Measurements from ENCODE around the gene ST6GALNAC4. TPM values are rescaled to one million over a fixed set of nuclear protein-coding genes. Genes with fewer than 3 reads are reported as not detected.

The ST6GALNAC4 gene
- total RNA-seq, 4 donors from 2014 or later = 20.3 to 44.8 (median 35.9) TPM

DNA sequence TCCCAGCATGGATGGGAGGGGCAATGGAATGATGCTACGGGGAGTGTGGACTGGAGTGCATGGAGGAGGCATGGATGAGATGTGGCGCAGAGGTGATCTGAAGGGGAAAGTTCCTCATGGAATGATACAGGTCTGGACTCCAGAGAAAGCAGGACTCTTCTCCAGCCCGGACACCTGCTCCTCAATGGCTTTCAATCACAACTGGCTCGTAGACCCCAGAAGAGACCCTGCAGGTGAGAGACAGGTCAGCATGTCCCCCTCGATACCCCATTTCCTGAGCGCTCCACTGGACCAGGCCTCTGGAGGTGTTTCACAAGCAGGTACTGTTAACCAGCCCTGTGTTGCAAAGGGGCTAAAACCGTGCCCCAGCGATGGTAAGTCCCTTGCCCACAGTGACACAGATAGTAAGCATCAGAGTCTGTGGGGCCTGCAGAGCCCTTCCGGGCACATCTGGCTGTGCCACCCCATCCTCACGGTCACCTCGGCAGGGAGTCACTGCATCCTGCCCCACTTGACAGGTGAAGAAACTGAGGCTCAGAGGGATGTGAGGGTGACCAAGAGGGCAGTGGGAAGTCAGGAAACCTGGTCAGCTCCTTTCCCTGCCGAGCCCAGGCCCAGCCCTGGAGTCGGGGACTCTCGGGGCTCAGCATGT is 26.3 kb upstream of the ST6GALNAC4 start:
- Histone ChIP-seq H3K27me3 (no peaks in the 10 kb centered on the region), H3K4me1 (peaks cover 31 to 56% (median 53%) of the 10 kb centered on the region in 4 donors), H3K27ac (replicated peaks in 1 of 4) (peak overlapping the region in 2 of 4 donors; percentile 2 to 54), H3K36me3 (peaks cover 13 to 61% (median 33%) of the 10 kb centered on the region in 4 donors), H3K9me3 (no peaks in the 10 kb centered on the region), H3K4me3 (no peak overlapping the region)
- TF ChIP-seq, protein P1, sequence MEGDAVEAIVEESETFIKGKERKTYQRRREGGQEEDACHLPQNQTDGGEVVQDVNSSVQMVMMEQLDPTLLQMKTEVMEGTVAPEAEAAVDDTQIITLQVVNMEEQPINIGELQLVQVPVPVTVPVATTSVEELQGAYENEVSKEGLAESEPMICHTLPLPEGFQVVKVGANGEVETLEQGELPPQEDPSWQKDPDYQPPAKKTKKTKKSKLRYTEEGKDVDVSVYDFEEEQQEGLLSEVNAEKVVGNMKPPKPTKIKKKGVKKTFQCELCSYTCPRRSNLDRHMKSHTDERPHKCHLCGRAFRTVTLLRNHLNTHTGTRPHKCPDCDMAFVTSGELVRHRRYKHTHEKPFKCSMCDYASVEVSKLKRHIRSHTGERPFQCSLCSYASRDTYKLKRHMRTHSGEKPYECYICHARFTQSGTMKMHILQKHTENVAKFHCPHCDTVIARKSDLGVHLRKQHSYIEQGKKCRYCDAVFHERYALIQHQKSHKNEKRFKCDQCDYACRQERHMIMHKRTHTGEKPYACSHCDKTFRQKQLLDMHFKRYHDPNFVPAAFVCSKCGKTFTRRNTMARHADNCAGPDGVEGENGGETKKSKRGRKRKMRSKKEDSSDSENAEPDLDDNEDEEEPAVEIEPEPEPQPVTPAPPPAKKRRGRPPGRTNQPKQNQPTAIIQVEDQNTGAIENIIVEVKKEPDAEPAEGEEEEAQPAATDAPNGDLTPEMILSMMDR (IDR thresholded peaks at IDR 0.05) = peak in 1 of 3 experiments; percentile 4
- no peak for TF ChIP-seq POLR2A (IDR thresholded peaks at IDR 0.05; ENCODE audit: low read depth)
- DNase-seq (ENCODE audit: extremely low spot score) = no peak
- 66% methylated on average over 13 of the region's 14 CpGs for WGBS
- intact Hi-C loops (cut with DNase I) = loop anchor here (1.0 to 5.0 kb wide), 3 partner anchors 39 to 174 kb away; partner anchors contain the start of gene EEIG1

DNA sequence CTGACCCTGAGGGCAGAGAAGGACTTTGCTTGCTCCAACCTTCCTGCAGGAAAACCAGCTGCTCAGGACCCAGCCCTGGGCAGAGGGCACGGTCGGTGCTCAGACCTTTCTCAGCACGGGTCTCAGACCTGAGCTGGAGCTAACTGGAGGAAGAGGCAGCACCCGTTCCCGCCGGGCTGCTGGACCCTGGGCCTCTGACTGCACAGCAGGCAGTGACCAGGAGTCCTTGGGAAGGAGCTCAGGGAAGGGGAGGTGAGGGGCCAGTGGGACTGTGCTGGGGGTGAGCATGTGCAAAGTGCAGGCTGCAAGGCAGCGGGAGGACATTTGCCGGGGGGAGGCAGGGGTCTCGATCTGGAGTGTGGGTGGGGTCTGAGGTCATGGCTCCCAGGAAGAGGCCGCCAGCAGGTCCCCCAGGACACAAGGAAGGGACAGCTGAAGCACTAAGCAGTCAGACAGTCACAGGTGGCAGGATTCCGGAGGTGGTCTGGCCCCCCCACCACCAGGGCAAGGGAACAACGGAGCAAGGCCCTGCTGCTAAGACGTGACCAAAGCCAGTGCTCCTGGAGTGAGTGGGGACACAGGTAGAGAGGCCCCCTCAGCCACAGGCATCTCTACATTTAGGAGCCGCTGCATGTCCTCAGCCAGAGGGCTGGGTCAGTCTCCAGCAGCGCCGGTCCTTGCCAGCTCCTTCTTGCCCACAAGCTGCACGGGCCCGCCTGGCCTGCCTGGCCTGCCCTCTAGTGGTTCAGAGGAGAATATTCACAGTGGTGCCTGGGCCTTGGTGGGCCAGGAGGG is 25.6 kb upstream of the ST6GALNAC4 start:
- intact Hi-C loops (cut with DNase I) = loop anchor here (1.0 to 5.0 kb wide), 3 partner anchors 40 to 174 kb away; partner anchors contain the start of gene EEIG1
- Histone ChIP-seq H3K4me1 (peaks cover 35 to 60% (median 54%) of the 10 kb centered on the region in 4 donors), H3K4me3 (no peak overlapping the region), H3K27ac (replicated peaks in 1 of 4) (peak overlapping the region in 3 of 4 donors; percentile 10 to 50 (median 17)), H3K9me3 (no peaks in the 10 kb centered on the region), H3K27me3 (no peaks in the 10 kb centered on the region), H3K36me3 (peaks cover 13 to 53% (median 30%) of the 10 kb centered on the region in 4 donors)
- whole genome bisulfite sequencing = 37% methylated on average over 12 of the region's 18 CpGs
- TF ChIP-seq, protein P1 (IDR thresholded peaks at IDR 0.05) = peak; percentile 80 to 97 (median 89)
- TF ChIP-seq POLR2A (IDR thresholded peaks at IDR 0.05; ENCODE audit: low read depth) (no peak), POLR2AphosphoS5 (IDR thresholded peaks at IDR 0.05) (peak in 1 of 2 donors; percentile 54)
- no peak for DNase-seq (ENCODE audit: extremely low spot score)

DNA sequence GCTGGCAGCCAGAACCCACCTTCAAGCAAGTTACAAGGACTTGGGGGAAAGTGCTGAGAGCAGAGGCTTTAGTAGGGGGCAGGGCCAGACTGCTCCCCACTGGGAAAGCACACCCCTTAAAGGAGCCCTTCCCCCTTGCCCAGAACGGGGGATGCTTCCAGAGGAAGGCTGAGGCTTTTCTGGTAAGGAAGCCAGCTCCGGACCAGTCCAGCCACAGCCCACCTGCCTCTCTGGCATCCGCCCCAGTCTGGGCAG is 25.0 kb upstream of the ST6GALNAC4 start:
- Histone ChIP-seq H3K36me3 (peaks cover 13 to 51% (median 29%) of the 10 kb centered on the region in 4 donors), H3K4me3 (no peak overlapping the region), H3K4me1 (peaks cover 37 to 65% (median 57%) of the 10 kb centered on the region in 4 donors), H3K9me3 (no peaks in the 10 kb centered on the region), H3K27me3 (no peaks in the 10 kb centered on the region), H3K27ac (replicated peaks in 1 of 4) (peak overlapping the region in 3 of 4 donors; percentile 10 to 50 (median 20))
- TF ChIP-seq, protein P1 (IDR thresholded peaks at IDR 0.05) = no peak
- no peak for TF ChIP-seq POLR2AphosphoS5 (IDR thresholded peaks at IDR 0.05)
- intact Hi-C loops (cut with DNase I) = loop anchor here (2.0 to 5.0 kb wide), 2 partner anchors 40 to 175 kb away; partner anchors contain the start of gene EEIG1
- no peak for DNase-seq (ENCODE audit: extremely low spot score)
- 50% methylated on average over 3 of the region's 3 CpGs for WGBS

DNA sequence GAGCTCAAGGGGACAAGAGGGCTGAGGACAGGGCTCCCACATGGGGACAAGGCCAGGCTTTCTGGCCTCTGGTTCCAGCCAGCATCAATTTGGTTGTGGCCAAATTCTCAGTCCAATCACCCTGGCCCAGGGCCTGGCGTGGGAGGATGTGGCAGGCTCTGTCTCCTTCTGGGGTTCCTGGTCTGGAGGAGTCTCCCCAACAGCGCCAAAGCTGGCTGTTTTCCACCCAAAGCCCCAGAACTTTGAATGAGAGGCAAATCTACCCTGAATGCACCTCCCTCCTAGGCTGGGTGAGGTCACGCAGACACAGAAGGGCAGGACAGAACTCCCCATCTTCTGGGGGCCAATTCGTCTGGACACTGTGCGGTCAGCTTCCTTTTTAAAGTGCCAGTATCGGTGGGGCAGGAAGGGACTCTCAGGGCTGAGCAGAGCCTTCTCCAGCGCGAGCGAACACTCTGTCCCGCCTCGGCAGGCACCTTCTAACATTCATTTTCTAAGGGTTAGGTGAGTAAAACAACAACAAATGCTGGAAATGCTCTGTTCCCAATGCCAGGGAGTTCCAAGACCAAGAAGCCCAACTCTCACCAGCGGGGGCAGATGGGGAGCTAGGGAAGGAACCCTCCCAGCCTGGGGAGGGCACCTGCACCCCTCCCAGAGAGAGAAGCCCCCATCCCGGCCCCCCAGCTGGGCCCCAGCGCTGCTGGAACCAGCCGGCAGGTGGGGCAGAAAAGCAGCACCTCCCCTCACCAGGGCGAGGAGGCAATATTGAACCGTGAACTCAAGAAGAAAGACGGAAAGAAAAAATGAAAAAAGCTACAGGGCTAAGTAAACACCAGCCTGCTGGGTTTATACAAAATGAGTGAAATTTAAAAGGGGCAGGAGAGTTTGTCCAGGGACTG is 24.5 kb upstream of the ST6GALNAC4 start:
- no peak for DNase-seq (ENCODE audit: extremely low spot score)
- 70% methylated on average over 16 of the region's 18 CpGs for WGBS
- Histone ChIP-seq H3K27me3 (no peaks in the 10 kb centered on the region), H3K9me3 (no peaks in the 10 kb centered on the region), H3K36me3 (peaks cover 13 to 52% (median 30%) of the 10 kb centered on the region in 4 donors), H3K27ac (replicated peaks in 1 of 4) (peak overlapping the region in 3 of 4 donors; percentile 10 to 50 (median 20)), H3K4me3 (no peak overlapping the region), H3K4me1 (peaks cover 37 to 65% (median 57%) of the 10 kb centered on the region in 4 donors)
- TF ChIP-seq EP300 (IDR thresholded peaks at IDR 0.05) (no peak), POLR2A (IDR thresholded peaks at IDR 0.05; ENCODE audit: low read depth) (no peak), POLR2AphosphoS5 (IDR thresholded peaks at IDR 0.05) (no peak)
- TF ChIP-seq, protein P1 (IDR thresholded peaks at IDR 0.05) = no peak
- intact Hi-C loops (cut with DNase I) = loop anchor here (5.0 kb wide), 1 partner anchor 41 kb away; the partner anchor contains the start of gene EEIG1

All from esophagus muscularis mucosa (tissue), 4 donors.